Activated gamma-delta T cell (primary cell): ENCODE data around the gene RBM38.

Experiments
- DNase-seq: peaks from one replicate; lab custom pipeline; 2025; lab: John Stamatoyannopoulos, UW

The RBM38 gene

DNA sequence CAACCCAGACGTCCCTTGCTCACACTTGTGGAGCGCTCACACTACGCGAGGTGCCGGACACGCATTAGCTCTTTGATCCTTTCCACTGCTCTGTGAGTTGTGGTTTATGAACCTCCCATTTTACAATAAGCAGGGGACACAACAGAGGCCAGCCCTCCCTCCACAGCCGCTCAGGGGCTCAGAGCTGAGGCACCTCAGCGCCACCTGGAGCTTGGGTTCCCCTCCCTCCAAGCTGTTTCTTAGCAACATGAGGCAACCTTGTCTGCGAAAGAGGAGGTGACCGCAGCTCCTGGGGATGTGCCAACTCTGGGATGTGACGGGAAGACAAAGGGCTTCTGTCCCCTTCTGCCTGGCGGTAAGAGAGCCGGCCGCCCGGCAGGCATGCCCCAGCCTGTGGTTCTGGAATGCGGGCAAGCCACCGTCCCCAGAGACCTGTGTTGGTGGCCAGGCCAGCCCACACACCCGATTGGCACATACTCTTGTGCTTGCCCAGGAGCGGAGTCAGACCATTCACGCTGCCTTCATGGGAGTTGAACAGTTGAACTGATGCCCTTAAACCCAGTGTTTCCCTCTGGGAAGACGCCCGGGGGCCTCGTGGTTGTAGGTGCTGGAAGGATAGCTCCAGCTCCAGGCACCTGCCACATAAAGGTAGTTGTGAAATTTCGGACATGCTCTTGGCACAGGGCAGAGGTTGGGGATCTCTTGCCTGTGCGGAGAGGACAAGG, 44.5 kb downstream of the RBM38 start:
- DNase-seq: no peak

GRCh38 chr20:57436223-57436545, 45.0 kb downstream of the RBM38 start:
- no peak for DNase-seq

GRCh38 chr20:57437267-57437666, 46.1 kb downstream of the RBM38 start:
- no peak for DNase-seq

GRCh38 chr20:57437672-57438330, 46.6 kb downstream of the RBM38 start:
- no peak for DNase-seq

DNA sequence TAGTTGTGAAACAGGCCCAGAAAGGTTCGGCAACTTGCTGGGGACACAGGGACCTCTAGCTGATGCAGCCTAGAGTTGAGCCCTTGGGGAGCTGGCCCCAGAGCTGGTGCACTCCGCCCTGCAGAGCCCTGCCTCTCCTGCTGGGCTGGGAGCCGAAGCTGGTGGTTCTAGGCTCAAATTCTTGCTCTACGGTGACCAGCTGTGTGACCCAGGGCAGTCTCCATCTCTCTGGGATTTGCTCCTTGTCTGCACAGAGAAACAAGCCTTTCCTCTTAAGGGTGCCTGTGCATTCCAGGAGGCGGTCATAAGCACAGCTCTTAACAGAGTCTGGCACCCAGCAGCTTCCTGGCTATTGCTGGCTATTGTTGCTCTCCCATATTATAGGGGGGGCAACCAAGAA, 47.4 kb downstream of the RBM38 start:
- DNase-seq: no peak

DNA sequence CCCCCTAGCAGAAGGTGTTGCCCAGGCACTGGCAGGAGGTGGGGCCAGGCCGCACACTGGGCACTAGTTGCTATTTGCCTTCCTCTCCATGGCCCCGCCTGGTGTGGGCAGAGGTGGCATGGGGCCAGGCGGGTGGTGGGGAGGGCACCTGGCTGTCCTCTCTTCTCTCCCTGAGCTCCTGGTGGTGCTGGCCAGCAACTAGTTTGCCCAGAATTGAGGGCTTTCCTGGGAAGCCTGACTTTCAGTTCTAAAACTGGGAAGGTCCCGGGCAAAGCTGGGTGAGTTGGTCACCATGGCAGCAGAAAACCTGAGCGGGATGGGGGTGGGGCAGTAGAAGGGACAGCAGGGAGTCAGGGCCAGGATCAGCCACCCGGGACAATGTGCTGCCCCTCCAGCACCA, 48.2 kb downstream of the RBM38 start:
- no peak for DNase-seq

- DNase-seq: no peak
These were observed 48.8 kb downstream of the RBM38 start for GRCh38 chr20:57439993-57440392.

GRCh38 chr20:57440678-57441509, 49.7 kb downstream of the RBM38 start:
- DNase-seq: no peak

DNA sequence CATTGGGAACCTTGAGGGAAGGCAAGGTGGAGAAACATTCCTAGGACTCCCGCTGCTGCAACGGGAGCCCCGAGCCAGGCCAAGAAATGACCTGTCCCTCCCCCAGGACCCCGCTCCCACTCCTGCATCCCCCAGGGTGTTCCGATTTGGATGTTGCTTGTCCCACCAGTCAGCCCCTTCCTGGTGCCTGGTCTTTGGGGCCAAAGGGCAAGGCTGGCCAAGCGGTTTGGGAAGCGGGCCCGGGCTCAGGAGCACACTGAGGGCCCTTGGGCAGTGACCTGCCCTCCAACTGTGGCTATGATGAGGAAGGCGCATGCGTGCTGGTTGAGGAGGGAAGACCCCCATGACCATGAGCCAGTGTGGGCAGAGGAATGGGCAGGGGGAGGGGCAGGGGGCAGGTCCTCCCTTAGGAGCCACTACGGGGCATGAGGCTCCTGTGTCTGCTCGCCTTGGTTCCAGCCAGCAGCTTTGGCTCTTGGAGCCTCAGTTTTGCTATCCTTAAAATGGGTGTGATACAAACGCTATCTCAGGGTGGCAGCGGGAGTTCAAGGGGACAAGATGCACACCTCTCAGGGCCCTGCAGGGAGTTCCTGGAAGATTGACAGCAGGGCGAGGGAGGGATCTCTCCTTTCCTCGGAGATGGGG, 50.4 kb downstream of the RBM38 start:
- no peak for DNase-seq

GRCh38 chr20:57442158-57442887, 51.1 kb downstream of the RBM38 start:
- no peak for DNase-seq

DNA sequence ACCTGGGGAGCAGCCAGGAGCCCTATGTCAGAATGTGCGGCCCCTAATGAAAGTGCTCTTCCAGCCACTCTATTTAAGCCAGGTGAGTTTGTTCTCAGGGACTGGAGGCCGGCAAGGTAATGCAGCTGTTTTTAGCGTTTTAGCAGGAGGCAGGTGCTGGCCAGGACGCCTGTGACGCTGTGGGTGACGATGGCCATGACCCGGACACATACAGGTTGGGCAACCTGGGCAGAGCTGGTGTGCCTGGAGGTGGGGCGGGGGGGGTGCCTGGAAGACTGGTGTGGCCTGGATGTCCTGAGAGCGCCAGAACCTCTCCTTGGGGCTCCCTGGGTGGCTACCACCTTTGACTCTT, 51.7 kb downstream of the RBM38 start:
- DNase-seq: no peak

DNA sequence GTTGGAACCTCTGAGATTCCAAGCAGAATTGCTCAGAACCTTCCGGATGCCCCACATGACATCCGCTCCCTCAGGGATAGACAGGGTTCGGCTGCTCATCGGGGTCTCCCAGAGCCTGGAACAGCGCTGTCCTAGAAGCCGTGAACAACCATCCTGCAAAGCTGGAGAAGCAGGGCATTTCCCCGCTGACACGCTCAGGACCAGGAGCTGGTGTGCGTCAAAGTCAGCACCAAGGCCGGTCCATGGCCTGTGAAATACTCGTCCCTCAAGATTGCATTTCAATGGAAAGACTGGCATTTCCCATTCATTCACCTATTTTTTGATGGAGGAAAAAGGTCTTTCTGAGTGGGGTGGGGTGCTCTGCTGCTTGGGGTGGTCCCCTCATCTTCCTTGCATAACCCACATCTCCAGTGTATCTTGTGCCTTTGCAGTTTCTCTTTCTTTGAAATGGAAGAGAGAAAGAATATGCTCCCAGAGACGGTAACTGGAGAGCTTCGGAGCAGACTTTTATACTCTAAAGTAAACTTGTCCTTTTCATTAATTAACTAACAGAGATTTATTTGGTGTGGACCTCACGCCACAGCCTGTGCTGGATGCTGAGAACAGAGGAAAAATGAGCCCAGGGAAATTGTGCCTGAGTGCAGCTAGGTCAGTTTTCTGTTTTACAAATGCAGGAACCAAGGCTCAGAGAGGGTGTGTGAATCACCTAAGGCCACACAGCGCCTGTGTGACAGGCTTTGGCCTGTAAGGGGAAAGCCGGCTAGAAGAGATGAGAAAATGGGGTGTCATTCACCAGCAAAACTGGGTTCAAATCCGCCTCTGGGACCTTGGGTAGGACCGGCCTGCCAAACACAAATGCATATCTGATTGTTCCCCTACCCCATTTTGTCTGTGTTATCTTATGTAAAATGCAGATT, 52.4 kb downstream of the RBM38 start:
- DNase-seq: no peak

DNA sequence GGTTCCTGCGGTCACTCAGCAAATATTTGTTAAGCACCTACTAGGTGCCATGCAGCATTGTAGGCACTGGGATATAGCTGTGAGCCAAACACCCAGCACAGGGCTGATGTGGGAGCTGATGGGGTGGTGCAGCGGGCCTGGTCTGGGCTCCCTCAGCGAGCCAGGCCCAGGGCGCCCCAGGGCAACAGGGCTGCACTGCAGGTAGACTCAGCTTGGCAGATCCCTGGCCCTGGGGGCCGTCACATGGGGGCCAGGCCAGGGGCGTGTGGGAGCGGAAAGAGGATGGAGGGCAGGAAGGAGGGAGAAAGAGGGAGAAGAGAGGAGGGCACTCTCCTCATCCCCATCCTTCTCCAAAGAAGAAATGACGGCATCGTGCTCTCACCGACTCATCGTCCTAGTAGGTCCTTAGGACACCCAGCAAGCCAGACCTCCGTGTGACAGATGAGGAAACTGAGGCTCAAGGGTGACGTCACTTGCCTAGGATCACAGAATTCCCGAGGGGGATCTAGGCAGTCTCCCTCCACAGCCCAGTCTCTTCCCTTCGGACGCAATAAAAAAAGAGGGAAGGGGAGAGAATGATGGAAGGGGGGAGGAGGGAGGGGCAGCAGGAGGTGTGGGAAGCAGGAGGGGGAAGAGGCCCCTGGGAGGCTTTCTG, 53.3 kb downstream of the RBM38 start:
- DNase-seq: no peak

- DNase-seq: no peak
These were observed 54.1 kb downstream of the RBM38 start for GRCh38 chr20:57445298-57445697.

DNA sequence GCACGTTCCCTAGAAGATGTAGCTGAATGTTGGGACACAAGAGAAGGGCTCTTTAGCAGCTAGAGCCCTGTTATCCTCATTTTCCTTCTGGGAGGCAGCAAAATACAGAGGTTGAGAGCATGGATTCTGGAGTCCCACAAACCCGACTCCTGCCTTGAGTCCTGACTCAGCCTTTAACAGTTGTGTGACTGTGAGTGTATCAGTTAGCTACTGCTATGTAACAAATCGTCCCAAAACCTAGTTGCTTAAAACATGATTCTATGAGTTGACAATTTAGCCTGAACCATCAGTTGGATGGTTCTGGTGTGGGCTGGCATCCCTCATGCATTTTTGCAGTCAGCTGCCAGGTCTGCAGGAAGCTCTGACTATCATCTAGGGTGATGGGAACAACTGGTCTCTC, 54.6 kb downstream of the RBM38 start:
- no peak for DNase-seq

GRCh38 chr20:57448764-57449354, 57.7 kb downstream of the RBM38 start:
- no peak for DNase-seq

DNA sequence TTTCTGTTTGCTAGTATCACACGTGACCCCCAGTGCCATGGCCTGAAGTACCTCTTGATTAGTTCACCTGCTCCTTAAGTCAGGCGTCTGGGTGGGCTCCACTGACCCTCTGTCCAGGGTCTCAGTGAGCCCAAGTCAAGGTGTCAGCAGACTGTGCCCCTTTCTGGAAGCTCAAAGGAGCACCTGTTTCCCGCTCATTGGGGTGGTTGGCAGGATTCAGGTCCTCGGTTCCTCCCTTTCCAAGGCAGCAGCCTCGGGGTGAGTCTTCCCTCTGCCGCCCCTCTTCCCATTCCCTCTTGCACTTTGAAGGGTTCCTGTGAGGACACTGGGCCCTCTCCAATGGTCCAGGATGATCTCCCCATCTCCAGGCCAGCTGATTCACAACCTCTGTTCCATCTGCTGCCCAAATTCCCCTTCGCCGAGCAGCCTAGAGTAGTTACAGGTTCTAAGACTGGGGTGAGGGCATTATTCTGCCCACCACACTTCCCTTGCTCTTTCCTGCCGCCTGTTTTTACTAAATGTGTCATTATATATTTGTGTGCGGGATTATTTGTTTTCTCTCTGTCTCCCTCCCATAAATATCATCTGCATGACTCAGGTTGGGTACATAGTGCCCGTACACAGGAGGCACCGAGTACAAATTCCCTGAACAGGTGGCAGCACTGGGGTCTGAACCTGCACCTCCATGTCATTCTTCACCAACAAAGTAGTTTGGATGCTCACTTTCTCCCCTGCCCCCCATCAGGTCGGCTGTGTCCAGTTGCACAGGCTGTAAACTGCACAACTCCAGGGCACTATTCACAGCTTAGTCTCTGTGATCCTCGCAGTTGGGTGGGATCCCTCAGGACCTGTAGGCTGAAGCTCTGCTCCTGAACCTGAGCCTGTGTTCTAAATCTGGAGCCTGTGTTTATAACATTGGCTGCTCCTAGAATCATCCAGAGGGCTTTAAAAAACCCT, 58.5 kb downstream of the RBM38 start:
- no peak for DNase-seq

DNA sequence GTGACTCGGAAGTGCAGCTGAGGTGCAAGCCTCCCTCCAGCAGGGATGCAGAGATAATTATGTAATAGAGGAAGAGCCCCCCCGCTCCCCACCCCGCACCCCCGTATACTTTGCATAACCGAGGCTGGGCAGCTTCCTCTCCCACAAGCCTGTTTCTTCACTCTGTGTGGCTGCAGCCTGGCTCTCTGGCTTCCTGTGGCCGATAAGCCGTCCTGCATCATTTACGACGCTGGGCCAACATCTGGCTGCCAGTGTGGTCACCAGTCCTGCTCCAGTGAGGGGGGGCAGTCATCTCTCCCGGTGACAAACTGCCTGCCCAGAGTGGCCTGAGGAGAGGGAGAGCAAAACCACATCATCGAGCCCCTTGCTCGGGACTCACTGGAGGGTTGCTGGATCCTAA, 59.2 kb downstream of the RBM38 start:
- no peak for DNase-seq

- no peak for DNase-seq
These were observed 59.7 kb downstream of the RBM38 start for GRCh38 chr20:57450931-57451330.
